NK-92 (cell line): ENCODE results near the gene KCNB1.

Experiments
- DNase-seq: peaks from one replicate; lab custom pipeline; 2025; ENCODE audit not compliant: unreplicated experiment; lab: John Stamatoyannopoulos, UW

The KCNB1 gene

GRCh38 chr20:49360242-49360968 is 122.1 kb downstream of the KCNB1 start:
- DNase-seq = no peak

- DNase-seq = no peak
Observed at GRCh38 chr20:49356676-49357075, 125.8 kb downstream of the KCNB1 start.

- no peak for DNase-seq
Observed at GRCh38 chr20:49354673-49355072, 127.8 kb downstream of the KCNB1 start.

- DNase-seq = no peak
Observed at GRCh38 chr20:49353348-49353747, 129.1 kb downstream of the KCNB1 start.

GRCh38 chr20:49352751-49353150 is 129.7 kb downstream of the KCNB1 start:
- no peak for DNase-seq

GRCh38 chr20:49351775-49352174 is 130.7 kb downstream of the KCNB1 start:
- no peak for DNase-seq

- no peak for DNase-seq
Observed at GRCh38 chr20:49349694-49350252, 132.7 kb downstream of the KCNB1 start.

- no peak for DNase-seq
Observed at GRCh38 chr20:49349078-49349477, 133.4 kb downstream of the KCNB1 start.

GRCh38 chr20:49348563-49348962 is 133.9 kb downstream of the KCNB1 start:
- DNase-seq = no peak

GRCh38 chr20:49347156-49347555 is 135.3 kb downstream of the KCNB1 start:
- no peak for DNase-seq

- no peak for DNase-seq
Observed at GRCh38 chr20:49346682-49347081, 135.8 kb downstream of the KCNB1 start.

- no peak for DNase-seq
Observed at GRCh38 chr20:49345524-49345923, 136.9 kb downstream of the KCNB1 start.

GRCh38 chr20:49344975-49345374 is 137.5 kb downstream of the KCNB1 start:
- no peak for DNase-seq

- no peak for DNase-seq
Observed at GRCh38 chr20:49344140-49344539, 138.3 kb downstream of the KCNB1 start.

- no peak for DNase-seq
Observed at GRCh38 chr20:49343246-49343645, 139.2 kb downstream of the KCNB1 start.

- DNase-seq = no peak
Observed at GRCh38 chr20:49340161-49340966, 142.1 kb downstream of the KCNB1 start.

- no peak for DNase-seq
Observed at GRCh38 chr20:49339123-49339522, 143.3 kb downstream of the KCNB1 start.

GRCh38 chr20:49338061-49338460 is 144.4 kb downstream of the KCNB1 start:
- DNase-seq = no peak

- no peak for DNase-seq
Observed at GRCh38 chr20:49337357-49337756, 145.1 kb downstream of the KCNB1 start.

- no peak for DNase-seq
Observed at GRCh38 chr20:49336786-49337185, 145.7 kb downstream of the KCNB1 start.

GRCh38 chr20:49335476-49335875 is 147.0 kb downstream of the KCNB1 start:
- DNase-seq = no peak
